ENCODE data around the gene OR10A5. TPM values are rescaled to one million over a fixed set of nuclear protein-coding genes. Genes with fewer than 3 reads are reported as not detected.

The OR10A5 gene
- total and polyA plus RNA-seq, 12 donors, result not detected

DNA sequence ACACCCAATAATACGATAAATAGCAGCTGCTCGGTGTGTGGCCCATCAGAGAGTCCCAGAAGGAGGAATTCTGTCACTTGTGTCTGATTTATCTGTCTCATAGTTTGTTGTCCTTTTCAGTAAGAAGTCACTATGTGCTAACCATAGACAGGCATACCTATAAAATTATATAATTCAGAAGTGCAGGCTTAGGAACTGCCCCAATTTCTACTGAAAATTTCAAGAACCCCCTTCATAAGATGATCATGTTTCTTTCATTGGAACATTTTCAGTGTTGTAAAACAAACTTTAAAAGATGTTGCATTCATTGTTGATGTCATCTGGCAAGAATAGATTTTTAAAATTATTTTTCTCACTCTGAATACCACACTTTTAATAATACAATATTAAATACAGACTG is 46.9 kb downstream of the OR10A5 start, which contains the start of gene OR2D2:
Gene OR2D2, minus strand, starts transcription at position 101 of the 400 bp plus-strand sequence. Its CDS starts 0 bp downstream, at position 101.
- TF ChIP-seq, protein P1, sequence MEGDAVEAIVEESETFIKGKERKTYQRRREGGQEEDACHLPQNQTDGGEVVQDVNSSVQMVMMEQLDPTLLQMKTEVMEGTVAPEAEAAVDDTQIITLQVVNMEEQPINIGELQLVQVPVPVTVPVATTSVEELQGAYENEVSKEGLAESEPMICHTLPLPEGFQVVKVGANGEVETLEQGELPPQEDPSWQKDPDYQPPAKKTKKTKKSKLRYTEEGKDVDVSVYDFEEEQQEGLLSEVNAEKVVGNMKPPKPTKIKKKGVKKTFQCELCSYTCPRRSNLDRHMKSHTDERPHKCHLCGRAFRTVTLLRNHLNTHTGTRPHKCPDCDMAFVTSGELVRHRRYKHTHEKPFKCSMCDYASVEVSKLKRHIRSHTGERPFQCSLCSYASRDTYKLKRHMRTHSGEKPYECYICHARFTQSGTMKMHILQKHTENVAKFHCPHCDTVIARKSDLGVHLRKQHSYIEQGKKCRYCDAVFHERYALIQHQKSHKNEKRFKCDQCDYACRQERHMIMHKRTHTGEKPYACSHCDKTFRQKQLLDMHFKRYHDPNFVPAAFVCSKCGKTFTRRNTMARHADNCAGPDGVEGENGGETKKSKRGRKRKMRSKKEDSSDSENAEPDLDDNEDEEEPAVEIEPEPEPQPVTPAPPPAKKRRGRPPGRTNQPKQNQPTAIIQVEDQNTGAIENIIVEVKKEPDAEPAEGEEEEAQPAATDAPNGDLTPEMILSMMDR (IDR thresholded peaks at IDR 0.05), result no peak
- H3K9me3 ChIP-seq, result peaks cover 0 to 16% (median 0%) of the 10 kb centered on the region in 11 donors
- H3K27me3 ChIP-seq, result no peaks in the 10 kb centered on the region
- ATAC-seq (no peak), DNase-seq (no peak)
- H3K36me3 ChIP-seq, result no peaks in the 10 kb centered on the region
- no peak within 1 kb of the TSS for H3K4me3 ChIP-seq
- no peaks in the 10 kb centered on the region for H3K4me1 ChIP-seq
- intact Hi-C loops (cut with DNase I), result no loop called here
- H3K27ac ChIP-seq, result no peak within 1 kb of the TSS
- 78 to 90% methylated on average over 2 of the region's 2 CpGs for WGBS, 2 donors

DNA sequence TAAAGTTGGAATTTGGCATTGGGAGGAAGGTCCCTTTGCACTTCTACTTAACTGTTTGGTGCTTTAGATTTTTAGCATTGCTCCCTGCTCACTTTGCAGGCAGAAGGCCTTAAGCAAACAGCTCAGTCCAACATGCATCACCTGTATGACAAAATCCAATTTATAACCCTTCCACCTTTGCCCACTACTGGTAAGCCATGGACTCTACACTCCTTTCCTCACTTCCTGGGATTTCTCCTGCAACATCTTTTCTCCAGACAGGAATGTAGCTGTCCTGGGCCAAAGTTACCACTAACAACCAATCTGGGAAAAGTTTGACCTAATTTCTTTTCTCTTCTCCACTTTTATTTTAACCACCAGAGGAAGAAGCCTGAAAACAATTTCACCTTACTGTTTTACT is 48.6 kb downstream of the OR10A5 start:
- ATAC-seq (no peak), DNase-seq (no peak)
- no peak overlapping the region for H3K4me3 ChIP-seq
- H3K27me3 ChIP-seq, result no peaks in the 10 kb centered on the region
- H3K4me1 ChIP-seq, result no peaks in the 10 kb centered on the region
- TF ChIP-seq, protein P1 (IDR thresholded peaks at IDR 0.05), result no peak
- intact Hi-C loops (cut with DNase I), result no loop called here
- peaks cover 0 to under 1% (median 0%) of the 10 kb centered on the region in 11 donors for H3K9me3 ChIP-seq
- H3K27ac ChIP-seq, result no peak overlapping the region
- H3K36me3 ChIP-seq, result no peaks in the 10 kb centered on the region

DNA sequence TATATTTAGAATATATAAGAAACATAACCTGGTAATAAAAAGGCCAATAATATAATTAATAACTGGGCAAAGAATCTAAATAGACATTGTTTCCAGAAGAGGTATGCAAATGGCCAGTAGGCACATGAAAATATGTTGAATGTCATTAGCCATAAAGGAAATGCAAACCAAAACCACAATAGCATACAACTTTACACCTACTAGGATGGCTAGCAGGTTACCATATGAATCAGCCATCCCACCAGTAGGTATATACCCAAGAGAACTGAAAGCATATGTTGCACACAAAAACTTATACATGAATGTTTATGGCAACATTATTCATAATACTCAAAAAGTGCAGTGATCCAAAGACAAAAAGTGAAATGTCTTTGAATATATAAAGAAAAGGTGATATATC is 49.5 kb downstream of the OR10A5 start:
- H3K27me3 ChIP-seq, result no peaks in the 10 kb centered on the region
- intact Hi-C loops (cut with DNase I), result no loop called here
- H3K4me1 ChIP-seq, result no peaks in the 10 kb centered on the region
- no peak for DNase-seq
- H3K36me3 ChIP-seq, result no peaks in the 10 kb centered on the region
- H3K9me3 ChIP-seq, result no peaks in the 10 kb centered on the region
- no peak for ATAC-seq
- no peak overlapping the region for H3K4me3 ChIP-seq
- H3K27ac ChIP-seq, result no peak overlapping the region
- TF ChIP-seq, protein P1 (IDR thresholded peaks at IDR 0.05), result no peak

Other genes starting within 250 kb of the OR10A5 start
- gene RRP8, start 242.1 kb upstream of the OR10A5 start, total RNA-seq, result 10 to 100 TPM; 12.1 to 23.3 (median 20.5) TPM
- gene RRP8, start 242.1 kb upstream of the OR10A5 start, polyA plus RNA-seq, result 10 to 100 TPM; 16.1 to 23.0 TPM
- 100 to 1,000 TPM; 150 to 247 (median 204) TPM for gene ILK, start 241.9 kb upstream of the OR10A5 start, total RNA-seq
- gene ILK, start 241.9 kb upstream of the OR10A5 start, polyA plus RNA-seq, result 100 to 1,000 TPM; 213 to 244 TPM
- gene TAF10, start 233.5 kb upstream of the OR10A5 start, total RNA-seq, result 100 to 1,000 TPM in 1 of 10 donors, 10 to 100 TPM in 9; 78.0 to 101 (median 89.7) TPM
- gene TAF10, start 233.5 kb upstream of the OR10A5 start, polyA plus RNA-seq, result 100 to 1,000 TPM in 1 of 2 donors, 10 to 100 TPM in 1; 93.3 to 254 TPM
- 100 to 1,000 TPM in 2 of 10 donors, 10 to 100 TPM in 8; 56.3 to 132 (median 72.6) TPM for gene TPP1, start 226.3 kb upstream of the OR10A5 start, total RNA-seq
- gene TPP1, start 226.3 kb upstream of the OR10A5 start, polyA plus RNA-seq, result 10 to 100 TPM; 31.9 to 34.6 TPM
- gene DCHS1, start 189.9 kb upstream of the OR10A5 start, total RNA-seq, result 10 to 100 TPM in 3 of 10 donors, 1 to 10 TPM in 7; 7.1 to 12.4 (median 8.7) TPM
- 1 to 10 TPM; 4.1 to 6.7 TPM for gene DCHS1, start 189.9 kb upstream of the OR10A5 start, polyA plus RNA-seq
- 10 to 100 TPM; 36.7 to 61.4 (median 45.5) TPM for gene MRPL17, start 162.3 kb upstream of the OR10A5 start, total RNA-seq
- gene MRPL17, start 162.3 kb upstream of the OR10A5 start, polyA plus RNA-seq, result 10 to 100 TPM; 55.2 to 69.1 TPM
- gene OR2AG2, start 73.7 kb upstream of the OR10A5 start, total RNA-seq, result not detected
- gene OR2AG2, start 73.7 kb upstream of the OR10A5 start, polyA plus RNA-seq, result not detected
- not detected for gene OR2AG1, start 62.7 kb upstream of the OR10A5 start, total RNA-seq
- not detected for gene OR2AG1, start 62.7 kb upstream of the OR10A5 start, polyA plus RNA-seq
- not detected for gene OR6A2, start 46.0 kb upstream of the OR10A5 start, total RNA-seq
- not detected for gene OR6A2, start 46.0 kb upstream of the OR10A5 start, polyA plus RNA-seq
- not detected for gene OR10A2, start 17.4 kb downstream of the OR10A5 start, total RNA-seq
- not detected for gene OR10A2, start 17.4 kb downstream of the OR10A5 start, polyA plus RNA-seq
- gene OR10A4, start 30.9 kb downstream of the OR10A5 start, total RNA-seq, result not detected
- gene OR10A4, start 30.9 kb downstream of the OR10A5 start, polyA plus RNA-seq, result not detected
- not detected for gene OR2D2, start 46.8 kb downstream of the OR10A5 start, total RNA-seq
- not detected for gene OR2D2, start 46.8 kb downstream of the OR10A5 start, polyA plus RNA-seq
- gene OR2D3, start 75.3 kb downstream of the OR10A5 start, total RNA-seq, result not detected
- not detected for gene OR2D3, start 75.3 kb downstream of the OR10A5 start, polyA plus RNA-seq
- gene ZNF215, start 80.7 kb downstream of the OR10A5 start, total RNA-seq, result under 1 TPM in 9 of 10 donors, not detected in 1; 0.19 to 0.52 (median 0.33) TPM
- under 1 TPM; 0.15 to 0.19 TPM for gene ZNF215, start 80.7 kb downstream of the OR10A5 start, polyA plus RNA-seq
- 1 to 10 TPM in 6 of 10 donors, under 1 TPM in 4; 0.61 to 2.0 (median 1.3) TPM for gene ZNF214, start 174.7 kb downstream of the OR10A5 start, total RNA-seq
- under 1 TPM; 0.22 to 0.68 TPM for gene ZNF214, start 174.7 kb downstream of the OR10A5 start, polyA plus RNA-seq
- gene NLRP14, start 174.8 kb downstream of the OR10A5 start, total RNA-seq, result under 1 TPM in 2 of 10 donors, not detected in 8; 0.07 to 0.11 TPM
- not detected for gene NLRP14, start 174.8 kb downstream of the OR10A5 start, polyA plus RNA-seq
- gene RBMXL2, start 243.3 kb downstream of the OR10A5 start, total RNA-seq, result not detected
- gene RBMXL2, start 243.3 kb downstream of the OR10A5 start, polyA plus RNA-seq, result not detected

All from heart right ventricle (tissue), 16 donors.